Measurements from ENCODE around the gene RAB28.

RAB28 gene

GRCh38 chr4:13524504-13525243 is 40.5 kb upstream of the RAB28 start:
- H4K20me1 ChIP-seq (ENCODE audit: insufficient read depth, low read length) = no peaks in the 10 kb centered on the region
- H3K9ac ChIP-seq (ENCODE audit: low read length) = no peak overlapping the region
- TF ChIP-seq, protein P1, sequence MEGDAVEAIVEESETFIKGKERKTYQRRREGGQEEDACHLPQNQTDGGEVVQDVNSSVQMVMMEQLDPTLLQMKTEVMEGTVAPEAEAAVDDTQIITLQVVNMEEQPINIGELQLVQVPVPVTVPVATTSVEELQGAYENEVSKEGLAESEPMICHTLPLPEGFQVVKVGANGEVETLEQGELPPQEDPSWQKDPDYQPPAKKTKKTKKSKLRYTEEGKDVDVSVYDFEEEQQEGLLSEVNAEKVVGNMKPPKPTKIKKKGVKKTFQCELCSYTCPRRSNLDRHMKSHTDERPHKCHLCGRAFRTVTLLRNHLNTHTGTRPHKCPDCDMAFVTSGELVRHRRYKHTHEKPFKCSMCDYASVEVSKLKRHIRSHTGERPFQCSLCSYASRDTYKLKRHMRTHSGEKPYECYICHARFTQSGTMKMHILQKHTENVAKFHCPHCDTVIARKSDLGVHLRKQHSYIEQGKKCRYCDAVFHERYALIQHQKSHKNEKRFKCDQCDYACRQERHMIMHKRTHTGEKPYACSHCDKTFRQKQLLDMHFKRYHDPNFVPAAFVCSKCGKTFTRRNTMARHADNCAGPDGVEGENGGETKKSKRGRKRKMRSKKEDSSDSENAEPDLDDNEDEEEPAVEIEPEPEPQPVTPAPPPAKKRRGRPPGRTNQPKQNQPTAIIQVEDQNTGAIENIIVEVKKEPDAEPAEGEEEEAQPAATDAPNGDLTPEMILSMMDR (IDR thresholded peaks at IDR 0.05; ENCODE audit: low read length) = no peak
- no peak for TF ChIP-seq EZH2 (IDR thresholded peaks at IDR 0.05; ENCODE audit: borderline replicate concordance, low read length)
- H3K36me3 ChIP-seq (ENCODE audit: insufficient read depth, low read length) = no peaks in the 10 kb centered on the region
- H3F3A ChIP-seq (ENCODE audit: insufficient read depth, low read length) = no peaks in the 10 kb centered on the region
- H3K4me1 ChIP-seq (ENCODE audit: insufficient read depth, low read length, severe bottlenecking) = no peaks in the 10 kb centered on the region
- H3K27me3 ChIP-seq (ENCODE audit: insufficient read depth, low read length) = no peaks in the 10 kb centered on the region
- no peak overlapping the region for H3K4me3 ChIP-seq (ENCODE audit: low read depth, low read length, poor library complexity, severe bottlenecking)
- no peaks in the 10 kb centered on the region for H3K9me2 ChIP-seq (ENCODE audit: low read depth, low read length)
- H3K4me2 ChIP-seq (ENCODE audit: low read length) = no peak overlapping the region
- no peaks in the 10 kb centered on the region for H3K79me2 ChIP-seq (ENCODE audit: insufficient read depth, low read length)
- no peak overlapping the region for H3K27ac ChIP-seq (ENCODE audit: low read depth, low read length, poor library complexity, severe bottlenecking)
- H2AFZ ChIP-seq (ENCODE audit: low read length) = no peak overlapping the region
- H3K9me3 ChIP-seq (ENCODE audit: low read length) = no peaks in the 10 kb centered on the region

DNA sequence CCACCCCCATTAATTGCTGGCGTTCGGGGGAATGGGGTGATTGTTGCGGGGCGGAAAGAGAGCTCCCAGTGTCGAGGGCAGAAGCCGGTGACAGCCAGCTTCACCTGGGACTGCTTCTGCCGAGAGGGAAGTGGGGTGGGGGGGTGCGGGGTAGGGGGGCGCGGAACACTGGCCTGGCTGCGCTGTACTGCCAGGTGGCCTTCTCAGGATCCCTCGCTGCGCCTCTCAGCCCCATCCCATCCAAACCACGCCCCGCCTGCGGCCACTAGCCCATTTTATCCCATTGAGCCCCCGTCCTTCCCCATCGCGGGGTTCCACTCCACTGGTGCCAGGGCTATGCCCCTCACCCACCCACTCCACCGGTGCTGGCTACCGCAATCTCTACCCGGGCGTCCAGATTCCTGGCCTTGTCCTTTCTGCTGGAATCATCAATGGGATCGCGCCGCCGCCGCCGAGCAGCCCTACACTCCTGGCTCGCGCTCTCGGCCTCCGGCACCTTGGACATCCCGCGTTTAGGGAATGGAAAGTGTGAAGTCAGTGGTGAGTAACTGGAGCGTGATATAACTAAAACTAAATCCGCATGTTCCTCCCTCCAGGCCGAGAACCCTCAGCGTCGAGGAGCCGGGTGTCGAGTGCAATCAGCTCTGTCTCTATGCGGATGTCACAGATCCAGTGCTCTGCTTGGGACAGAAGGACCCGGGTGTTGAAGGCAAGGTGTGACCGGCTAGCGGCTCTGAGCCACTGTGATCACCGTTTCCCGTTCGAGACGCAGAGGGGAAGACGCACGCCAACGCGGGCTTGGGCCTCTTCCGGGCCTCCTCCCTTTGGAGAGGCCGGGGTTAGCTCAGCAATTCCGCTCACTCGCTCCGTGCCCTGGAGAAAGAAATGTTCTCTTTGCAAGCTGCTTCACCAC is 39.7 kb upstream of the RAB28 start:
- no peak overlapping the region for H3K4me3 ChIP-seq (ENCODE audit: low read depth, low read length, poor library complexity, severe bottlenecking)

DNA sequence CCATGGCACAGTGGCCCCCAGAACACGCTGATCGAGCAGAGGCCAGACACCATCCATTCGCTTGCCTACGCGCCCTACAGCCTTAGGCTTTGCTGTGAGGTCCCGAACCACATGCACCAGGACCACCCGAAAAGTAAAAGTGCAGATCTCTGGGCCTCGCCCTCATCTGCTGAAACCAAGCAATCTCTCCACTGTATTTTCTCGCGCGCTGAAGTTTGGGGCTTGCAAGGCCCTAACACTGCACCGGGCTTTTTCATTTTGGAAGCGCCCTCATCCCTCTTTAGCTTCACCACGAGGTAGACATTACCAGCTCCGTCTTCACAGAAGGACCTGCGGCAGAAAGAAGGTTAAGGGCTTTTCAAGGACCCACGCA is 39.0 kb upstream of the RAB28 start:
- no peaks in the 10 kb centered on the region for H3K27me3 ChIP-seq (ENCODE audit: insufficient read depth, low read length)
- no peaks in the 10 kb centered on the region for H3K36me3 ChIP-seq (ENCODE audit: insufficient read depth, low read length)
- no peak overlapping the region for H3K4me2 ChIP-seq (ENCODE audit: low read length)
- no peaks in the 10 kb centered on the region for H3F3A ChIP-seq (ENCODE audit: insufficient read depth, low read length)
- H3K9me3 ChIP-seq (ENCODE audit: low read length) = no peaks in the 10 kb centered on the region
- no peak overlapping the region for H3K27ac ChIP-seq (ENCODE audit: low read depth, low read length, poor library complexity, severe bottlenecking)
- no peak overlapping the region for H3K9ac ChIP-seq (ENCODE audit: low read length)
- no peaks in the 10 kb centered on the region for H3K9me2 ChIP-seq (ENCODE audit: low read depth, low read length)
- TF ChIP-seq, protein P1 (IDR thresholded peaks at IDR 0.05; ENCODE audit: low read length) = no peak
- no peak for TF ChIP-seq EZH2 (IDR thresholded peaks at IDR 0.05; ENCODE audit: borderline replicate concordance, low read length)
- H3K79me2 ChIP-seq (ENCODE audit: insufficient read depth, low read length) = no peaks in the 10 kb centered on the region
- no peak overlapping the region for H3K4me3 ChIP-seq (ENCODE audit: low read depth, low read length, poor library complexity, severe bottlenecking)
- H3K4me1 ChIP-seq (ENCODE audit: insufficient read depth, low read length, severe bottlenecking) = no peaks in the 10 kb centered on the region
- H2AFZ ChIP-seq (ENCODE audit: low read length) = no peak overlapping the region
- no peaks in the 10 kb centered on the region for H4K20me1 ChIP-seq (ENCODE audit: insufficient read depth, low read length)

More for the DNA sequence above, 39.7 kb upstream of the RAB28 start:
- no peak overlapping the region for H3K9ac ChIP-seq (ENCODE audit: low read length)
- H3K36me3 ChIP-seq (ENCODE audit: insufficient read depth, low read length) = no peaks in the 10 kb centered on the region
- H3K79me2 ChIP-seq (ENCODE audit: insufficient read depth, low read length) = no peaks in the 10 kb centered on the region
- no peak overlapping the region for H3K27ac ChIP-seq (ENCODE audit: low read depth, low read length, poor library complexity, severe bottlenecking)
- H3K9me2 ChIP-seq (ENCODE audit: low read depth, low read length) = no peaks in the 10 kb centered on the region
- no peak for TF ChIP-seq EZH2 (IDR thresholded peaks at IDR 0.05; ENCODE audit: borderline replicate concordance, low read length)
- TF ChIP-seq, protein P1 (IDR thresholded peaks at IDR 0.05; ENCODE audit: low read length) = no peak
- H3K4me2 ChIP-seq (ENCODE audit: low read length) = no peak overlapping the region
- H3K27me3 ChIP-seq (ENCODE audit: insufficient read depth, low read length) = no peaks in the 10 kb centered on the region
- no peaks in the 10 kb centered on the region for H4K20me1 ChIP-seq (ENCODE audit: insufficient read depth, low read length)
- no peaks in the 10 kb centered on the region for H3F3A ChIP-seq (ENCODE audit: insufficient read depth, low read length)
- no peaks in the 10 kb centered on the region for H3K9me3 ChIP-seq (ENCODE audit: low read length)
- no peaks in the 10 kb centered on the region for H3K4me1 ChIP-seq (ENCODE audit: insufficient read depth, low read length, severe bottlenecking)
- no peak overlapping the region for H2AFZ ChIP-seq (ENCODE audit: low read length)
